ENCODE data around the gene BICD2.

The BICD2 gene

GRCh38 chr9:92735636-92736562, 28.7 kb downstream of the BICD2 start:
- TF ChIP-seq ZC3H10 (CRISPR knock-in tag; IDR thresholded peaks at IDR 0.05) = no peak
- TF ChIP-seq ZNF565 (CRISPR knock-in tag; conservative IDR thresholded peaks at IDR 0.05; ENCODE audit: low read depth) = no peak
- no peak for TF ChIP-seq BACH2 (CRISPR knock-in tag; IDR thresholded peaks at IDR 0.05; ENCODE audit: borderline replicate concordance)
- 0 out of 2 replicates have a peak, but pooled peaks have one; percentile 41 for TF ChIP-seq ESRRG (CRISPR knock-in tag; IDR thresholded peaks at IDR 0.05)
- TF ChIP-seq TCF4 (CRISPR knock-in tag; IDR thresholded peaks at IDR 0.05; ENCODE audit: borderline replicate concordance) = peak; percentile 52
- peak; percentile 73; the same call in 1 of the 2 replicates for TF ChIP-seq ZFP3 (CRISPR knock-in tag; IDR thresholded peaks at IDR 0.05)
- TF ChIP-seq ARNTL (CRISPR knock-in tag; IDR thresholded peaks at IDR 0.05; ENCODE audit: borderline replicate concordance, low read depth) = no peak
- TF ChIP-seq ZNF70 (CRISPR knock-in tag; IDR thresholded peaks at IDR 0.05) = no peak
- no peak for TF ChIP-seq RARB (CRISPR knock-in tag; IDR thresholded peaks at IDR 0.05)
- TF ChIP-seq OSR1 (CRISPR knock-in tag; IDR thresholded peaks at IDR 0.05) = no peak
- TF ChIP-seq CREB5 (CRISPR knock-in tag; IDR thresholded peaks at IDR 0.05; ENCODE audit: low read depth) = no peak
- TF ChIP-seq GLIS3 (CRISPR knock-in tag; IDR thresholded peaks at IDR 0.05) = no peak
- TF ChIP-seq CSRNP3 (CRISPR knock-in tag; IDR thresholded peaks at IDR 0.05) = no peak
- TF ChIP-seq ISL1 (CRISPR knock-in tag; IDR thresholded peaks at IDR 0.05) = peak; percentile 56
- peak; percentile 77 for TF ChIP-seq TSHZ2 (CRISPR knock-in tag; IDR thresholded peaks at IDR 0.05)
- TF ChIP-seq ZFP30 (CRISPR knock-in tag; IDR thresholded peaks at IDR 0.05) = no peak
- no peak for TF ChIP-seq ZNF8 (CRISPR knock-in tag; IDR thresholded peaks at IDR 0.05)
- TF ChIP-seq POU6F1 (CRISPR knock-in tag; IDR thresholded peaks at IDR 0.05; ENCODE audit: borderline replicate concordance, low read depth) = no peak
- TF ChIP-seq SNAI2 (CRISPR knock-in tag; IDR thresholded peaks at IDR 0.05) = peak; percentile 94
- no peak for TF ChIP-seq PPARA (CRISPR knock-in tag; IDR thresholded peaks at IDR 0.05; ENCODE audit: borderline replicate concordance)
- peak; percentile 89 for TF ChIP-seq CSDC2 (CRISPR knock-in tag; IDR thresholded peaks at IDR 0.05)
- TF ChIP-seq TOX (CRISPR knock-in tag; IDR thresholded peaks at IDR 0.05; ENCODE audit: borderline replicate concordance) = no peak
- TF ChIP-seq PATZ1 (CRISPR knock-in tag; IDR thresholded peaks at IDR 0.05; ENCODE audit: borderline replicate concordance) = no peak
- ATAC-seq = 0 out of 3 replicates have a peak, but pooled peaks have one; percentile 13

Data from SK-N-SH treated with all-trans-retinoic acid at 6 μM for 48 hours (cell line).